Uterus (tissue), 4 donors: ENCODE data around the gene BNC2. TPM values are rescaled to one million over a fixed set of nuclear protein-coding genes. Genes with fewer than 3 reads are reported as not detected.

Experiments
- DNase-seq, 2 donors: peaks; one replicate each; pipeline ENCODE4 v3.0.0-alpha.2; 2019 to 2020
- H3K27ac ChIP-seq, 2 donors: fragments of 200-600 bp; sonication (generic); 1 replicate in 1 of 2; 2 replicates in 1 of 2; pipeline ENCODE4 v1.5.1; 2016 to 2018
- H3K27me3 ChIP-seq, 2 donors: fragments of 200-600 bp; sonication (generic); one replicate each; pipeline ENCODE4 v1.5.1; 2018 to 2019; ENCODE audit warnings: control low read depth in 1 of 2
- H3K36me3 ChIP-seq, 2 donors: fragments of 200-600 bp; sonication (generic); one replicate each; pipeline ENCODE4 v1.5.1; 2019; ENCODE audit warnings: control low read depth in 1 of 2
- H3K4me1 ChIP-seq, 2 donors: fragments of 200-600 bp; sonication (generic); one replicate each; pipeline ENCODE4 v1.5.1; 2018 to 2019; ENCODE audit warnings: control low read depth in 1 of 2
- H3K4me3 ChIP-seq, 2 donors: fragments of 200-600 bp; sonication (generic); 1 replicate in 1 of 2; 2 replicates in 1 of 2; pipeline ENCODE4 v1.5.1; 2018 to 2019; ENCODE audit warnings: mild to moderate bottlenecking in 1 of 2
- H3K9me3 ChIP-seq, 2 donors: fragments of 200-600 bp; sonication (generic); one replicate each; pipeline ENCODE4 v1.5.1; 2019; ENCODE audit warnings: control low read depth in 1 of 2
- POLR2A ChIP-seq, 2 donors: fragments of 450-650 bp; IDR thresholded peaks; one replicate each; pipeline ENCODE4 v1.6.1; 2016; ENCODE audit warnings: antibody characterized with exemption in 2 of 2, mild to moderate bottlenecking in 1 of 2, moderate library complexity in 1 of 2
- intact Hi-C: fragments of 100-400 bp; cut with DNase I; formaldehyde crosslinking; loops from one replicate; pipeline ENCODE4 v1.15.1; 2023; ENCODE audit warnings: low total_unique reads
- small RNA-seq: library from RNA; depleted of rRNA; stranded (forward); fragments of <200 nt; gene quantifications from one replicate; pipeline ENCODE3, GENCODE V24; 2016
- total RNA-seq, 4 donors: library from RNA; depleted of rRNA in 3 of 4; stranded (reverse); fragments of >200 nt in 3 of 4; gene quantifications; one replicate each; pipeline versions ENCODE4 v1.1.0 to v1.2.4, GENCODE V29; 2014 to 2023
- TF ChIP-seq, protein P1 (sequence below), 4 experiments: fragments of 200-600 bp in 2 of 4; fragments of 450-650 bp in 2 of 4; sonication (generic) in 2 of 4; IDR thresholded peaks; one replicate each; pipeline ENCODE4 v1.5.1; 2016 to 2019; ENCODE audit warnings: antibody characterized with exemption in 4 of 4, mild to moderate bottlenecking in 2 of 4, moderate library complexity in 1 of 4
- donor health status: DM: yes; HTN: yes; CAD: no.

Gene BNC2
- total RNA-seq, 4 donors from 2014 or later, result 85.9 to 293 (median 93.4) TPM

DNA sequence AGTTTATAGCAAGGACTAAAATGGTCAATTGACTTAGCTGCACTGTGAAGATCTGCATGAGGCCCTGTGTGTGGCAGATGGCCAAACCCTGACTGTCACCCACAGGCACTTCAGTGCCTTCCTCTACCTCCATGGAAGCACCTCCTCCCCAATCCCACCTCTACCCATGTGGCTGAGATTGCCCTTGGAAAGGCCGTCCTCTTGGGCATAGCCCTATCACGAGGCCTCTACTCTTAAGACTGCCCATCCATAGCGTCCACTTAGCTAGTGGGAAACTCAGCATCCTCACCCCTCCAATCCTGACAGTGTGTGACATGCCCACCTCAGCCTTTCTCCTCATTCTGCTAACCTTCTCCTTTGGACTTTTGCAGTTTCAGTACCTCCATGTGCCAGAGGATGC is 510.2 kb downstream of the BNC2 start:
- Histone ChIP-seq H3K9me3 (no peaks in the 10 kb centered on the region), H3K4me3 (no peak overlapping the region), H3K36me3 (no peaks in the 10 kb centered on the region), H3K4me1 (no peaks in the 10 kb centered on the region), H3K27ac (no peak overlapping the region), H3K27me3 (no peaks in the 10 kb centered on the region)
- no peak for TF ChIP-seq POLR2A (IDR thresholded peaks at IDR 0.05)
- TF ChIP-seq, protein P1, sequence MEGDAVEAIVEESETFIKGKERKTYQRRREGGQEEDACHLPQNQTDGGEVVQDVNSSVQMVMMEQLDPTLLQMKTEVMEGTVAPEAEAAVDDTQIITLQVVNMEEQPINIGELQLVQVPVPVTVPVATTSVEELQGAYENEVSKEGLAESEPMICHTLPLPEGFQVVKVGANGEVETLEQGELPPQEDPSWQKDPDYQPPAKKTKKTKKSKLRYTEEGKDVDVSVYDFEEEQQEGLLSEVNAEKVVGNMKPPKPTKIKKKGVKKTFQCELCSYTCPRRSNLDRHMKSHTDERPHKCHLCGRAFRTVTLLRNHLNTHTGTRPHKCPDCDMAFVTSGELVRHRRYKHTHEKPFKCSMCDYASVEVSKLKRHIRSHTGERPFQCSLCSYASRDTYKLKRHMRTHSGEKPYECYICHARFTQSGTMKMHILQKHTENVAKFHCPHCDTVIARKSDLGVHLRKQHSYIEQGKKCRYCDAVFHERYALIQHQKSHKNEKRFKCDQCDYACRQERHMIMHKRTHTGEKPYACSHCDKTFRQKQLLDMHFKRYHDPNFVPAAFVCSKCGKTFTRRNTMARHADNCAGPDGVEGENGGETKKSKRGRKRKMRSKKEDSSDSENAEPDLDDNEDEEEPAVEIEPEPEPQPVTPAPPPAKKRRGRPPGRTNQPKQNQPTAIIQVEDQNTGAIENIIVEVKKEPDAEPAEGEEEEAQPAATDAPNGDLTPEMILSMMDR (IDR thresholded peaks at IDR 0.05), result no peak
- intact Hi-C loops, result no loop called here
- DNase-seq, result no peak

Small RNA genes lying within 50 kb of the gene (small RNA-seq; reads per million reads assigned to genes)
- not detected for gene LSM1P1
